ENCODE results near the gene TESMIN.

Gene TESMIN

GRCh38 chr11:68751331-68751856 is at the start of gene TESMIN:
Gene TESMIN, minus strand, starts transcription at chr11:68751520. Its CDS starts 860 bp downstream, at chr11:68750660.
- peak; percentile 91 for DNase-seq (ENCODE audit: low spot score)

- DNase-seq (ENCODE audit: low spot score): peak; percentile 36
These were observed 47.0 kb upstream of the TESMIN start for GRCh38 chr11:68798221-68798813.

- DNase-seq (ENCODE audit: low spot score): no peak
These were observed 45.5 kb upstream of the TESMIN start for GRCh38 chr11:68796801-68797200.

- no peak for DNase-seq (ENCODE audit: low spot score)
These were observed 41.2 kb upstream of the TESMIN start for GRCh38 chr11:68792400-68792966.

GRCh38 chr11:68784653-68785052 is 33.3 kb upstream of the TESMIN start:
- no peak for DNase-seq (ENCODE audit: low spot score)

- DNase-seq (ENCODE audit: low spot score): no peak
These were observed 32.0 kb upstream of the TESMIN start for GRCh38 chr11:68783216-68783821.

- DNase-seq (ENCODE audit: low spot score): no peak
These were observed 31.4 kb upstream of the TESMIN start for GRCh38 chr11:68782711-68783110.

- DNase-seq (ENCODE audit: low spot score): no peak
These were observed 29.5 kb upstream of the TESMIN start for GRCh38 chr11:68780829-68781228.

- DNase-seq (ENCODE audit: low spot score): no peak
These were observed 26.9 kb upstream of the TESMIN start for GRCh38 chr11:68778205-68778604.

- DNase-seq (ENCODE audit: low spot score): no peak
These were observed 25.3 kb upstream of the TESMIN start for GRCh38 chr11:68776442-68777235.

GRCh38 chr11:68775951-68776388 is 24.6 kb upstream of the TESMIN start:
- no peak for DNase-seq (ENCODE audit: low spot score)

GRCh38 chr11:68774194-68774585 is 22.9 kb upstream of the TESMIN start:
- DNase-seq (ENCODE audit: low spot score): no peak

GRCh38 chr11:68773521-68774193 is 22.3 kb upstream of the TESMIN start:
- no peak for DNase-seq (ENCODE audit: low spot score)

- DNase-seq (ENCODE audit: low spot score): no peak
These were observed 21.6 kb upstream of the TESMIN start for GRCh38 chr11:68772936-68773335.

- no peak for DNase-seq (ENCODE audit: low spot score)
These were observed 19.5 kb upstream of the TESMIN start for GRCh38 chr11:68770781-68771180.

GRCh38 chr11:68767672-68768071 is 16.4 kb upstream of the TESMIN start:
- DNase-seq (ENCODE audit: low spot score): no peak

GRCh38 chr11:68766786-68767185 is 15.5 kb upstream of the TESMIN start:
- DNase-seq (ENCODE audit: low spot score): no peak

GRCh38 chr11:68764746-68765145 is 13.4 kb upstream of the TESMIN start:
- no peak for DNase-seq (ENCODE audit: low spot score)

- DNase-seq (ENCODE audit: low spot score): no peak
These were observed 12.8 kb upstream of the TESMIN start for GRCh38 chr11:68763926-68764657.

- DNase-seq (ENCODE audit: low spot score): no peak
These were observed 11.9 kb upstream of the TESMIN start for GRCh38 chr11:68763181-68763721.

GRCh38 chr11:68762481-68762880 is 11.2 kb upstream of the TESMIN start:
- no peak for DNase-seq (ENCODE audit: low spot score)
